Measurements from ENCODE around the gene MVB12B.

The MVB12B gene

GRCh38 chr9:126386088-126386487 lies 59.5 kb downstream of the MVB12B start:
- no peak overlapping the region for H3K4me3 ChIP-seq (ENCODE audit: control insufficient read depth, low read depth, low read length)
- no peak for DNase-seq (ENCODE audit: low read depth)
- TF ChIP-seq CTCF (IDR thresholded peaks at IDR 0.05; ENCODE audit: control insufficient read depth, insufficient read depth, low read depth, low read length, missing control alignments), result peak; percentile 36

- H3K4me3 ChIP-seq (ENCODE audit: control insufficient read depth, low read depth, low read length), result no peak overlapping the region
- no peak for TF ChIP-seq CTCF (IDR thresholded peaks at IDR 0.05; ENCODE audit: control insufficient read depth, insufficient read depth, low read depth, low read length, missing control alignments)
- DNase-seq (ENCODE audit: low read depth), result no peak
Observed at GRCh38 chr9:126386776-126387175, 60.1 kb downstream of the MVB12B start.

- no peak overlapping the region for H3K4me3 ChIP-seq (ENCODE audit: control insufficient read depth, low read depth, low read length)
- DNase-seq (ENCODE audit: low read depth), result no peak
Observed at GRCh38 chr9:126388964-126389708, 62.5 kb downstream of the MVB12B start.

GRCh38 chr9:126389992-126390391 lies 63.4 kb downstream of the MVB12B start:
- no peak overlapping the region for H3K4me3 ChIP-seq (ENCODE audit: control insufficient read depth, low read depth, low read length)
- TF ChIP-seq CTCF (IDR thresholded peaks at IDR 0.05; ENCODE audit: control insufficient read depth, insufficient read depth, low read depth, low read length, missing control alignments), result no peak
- DNase-seq (ENCODE audit: low read depth), result no peak

More at GRCh38 chr9:126388964-126389708, 62.5 kb downstream of the MVB12B start:
- TF ChIP-seq CTCF (IDR thresholded peaks at IDR 0.05; ENCODE audit: control insufficient read depth, insufficient read depth, low read depth, low read length, missing control alignments), result no peak

- DNase-seq (ENCODE audit: low read depth), result no peak
- no peak overlapping the region for H3K4me3 ChIP-seq (ENCODE audit: control insufficient read depth, low read depth, low read length)
- TF ChIP-seq CTCF (IDR thresholded peaks at IDR 0.05; ENCODE audit: control insufficient read depth, insufficient read depth, low read depth, low read length, missing control alignments), result no peak
Observed at GRCh38 chr9:126390923-126391322, 64.3 kb downstream of the MVB12B start.

GRCh38 chr9:126391713-126392661 lies 65.4 kb downstream of the MVB12B start:
- no peak overlapping the region for H3K4me3 ChIP-seq (ENCODE audit: control insufficient read depth, low read depth, low read length)
- no peak for DNase-seq (ENCODE audit: low read depth)
- no peak for TF ChIP-seq CTCF (IDR thresholded peaks at IDR 0.05; ENCODE audit: control insufficient read depth, insufficient read depth, low read depth, low read length, missing control alignments)

Measured in AG09309 (cell line).